GM15510 (cell line): Measurements from ENCODE around the gene VPS26B.

Experiments
- POLR2A ChIP-seq: IDR thresholded peaks from 3 replicates; pipeline ENCODE4 v1.6.1; 2011; ENCODE audit warnings: borderline replicate concordance; ENCODE audit not compliant: insufficient read length; ENCODE audit errors: extremely low read depth

The VPS26B gene

GRCh38 chr11:134248910-134249480, 24.5 kb downstream of the VPS26B start:
- no peak for TF ChIP-seq POLR2A

GRCh38 chr11:134250246-134250645, 25.8 kb downstream of the VPS26B start:
- TF ChIP-seq POLR2A: no peak

- no peak for TF ChIP-seq POLR2A
Measured at GRCh38 chr11:134250675-134251074, 26.2 kb downstream of the VPS26B start.

- TF ChIP-seq POLR2A: no peak
Measured at GRCh38 chr11:134252346-134253187, 28.1 kb downstream of the VPS26B start.

- peak; percentile 89 for TF ChIP-seq POLR2A
Measured at GRCh38 chr11:134253188-134253993, 28.9 kb downstream of the VPS26B start, which contains the start of the genes ACAD8 and THYN1. TSS of gene ACAD8 (plus strand) at chr11:134253568. CDS start at chr11:134253601, 33 bp downstream. TSS of gene THYN1 (minus strand) at chr11:134253352. CDS start at chr11:134252882, 470 bp downstream.

GRCh38 chr11:134254433-134255183, 30.1 kb downstream of the VPS26B start:
- no peak for TF ChIP-seq POLR2A

GRCh38 chr11:134257101-134257500, 32.6 kb downstream of the VPS26B start:
- TF ChIP-seq POLR2A: no peak

GRCh38 chr11:134258577-134258976, 34.1 kb downstream of the VPS26B start:
- TF ChIP-seq POLR2A: no peak

- no peak for TF ChIP-seq POLR2A
Measured at GRCh38 chr11:134260503-134260902, 36.0 kb downstream of the VPS26B start.

GRCh38 chr11:134260983-134261382, 36.5 kb downstream of the VPS26B start:
- no peak for TF ChIP-seq POLR2A

GRCh38 chr11:134261626-134262488, 37.4 kb downstream of the VPS26B start:
- TF ChIP-seq POLR2A: no peak

- no peak for TF ChIP-seq POLR2A
Measured at GRCh38 chr11:134264966-134265764, 40.7 kb downstream of the VPS26B start.

GRCh38 chr11:134266440-134266839, 42.0 kb downstream of the VPS26B start:
- TF ChIP-seq POLR2A: no peak
